ENCODE data around the gene SNTA1. TPM values are rescaled to one million over a fixed set of nuclear protein-coding genes. Genes with fewer than 3 reads are reported as not detected.

The SNTA1 gene
- total RNA-seq, 2 experiments from 2014 or later = 36.6 to 44.8 TPM

DNA sequence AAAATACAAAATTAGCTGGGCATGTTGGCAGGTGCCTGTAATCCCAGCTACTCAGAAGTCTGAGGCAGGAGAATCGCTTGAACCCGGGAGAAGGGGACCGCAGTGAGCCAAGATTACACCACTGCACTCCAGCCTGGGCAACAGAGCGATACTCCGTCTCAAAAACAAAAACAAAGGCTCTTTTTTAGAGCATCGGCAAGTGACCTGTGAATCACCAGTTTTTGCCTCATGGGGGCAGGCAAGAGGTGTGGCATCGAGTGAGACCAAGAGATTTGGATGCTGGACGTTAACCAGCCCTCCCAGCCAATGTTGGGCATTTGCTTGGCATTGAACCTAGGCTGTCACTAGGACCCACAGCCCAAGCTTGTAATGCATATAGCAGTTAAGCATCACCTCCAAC lies 27.6 kb downstream of the SNTA1 start:
- Histone ChIP-seq H3K4me1 (ENCODE audit: insufficient read depth, low read length, poor library complexity, severe bottlenecking) (peaks cover 15% of the 10 kb centered on the region), H4K20me1 (ENCODE audit: insufficient read depth, low read length) (no peaks in the 10 kb centered on the region), H3K27ac (ENCODE audit: low read depth, low read length, poor library complexity, severe bottlenecking) (no peak overlapping the region), H3K9me3 (ENCODE audit: low read length) (no peaks in the 10 kb centered on the region), H3K79me2 (ENCODE audit: insufficient read depth, low read depth, low read length) (no peaks in the 10 kb centered on the region), H3K4me3 (ENCODE audit: low read depth, low read length, poor library complexity, severe bottlenecking) (no peak overlapping the region), H3K4me2 (ENCODE audit: low read length) (no peak overlapping the region), H2AFZ (ENCODE audit: low read length) (no peak overlapping the region), H3K36me3 (ENCODE audit: insufficient read depth, low read length) (peaks cover 71% of the 10 kb centered on the region), H3K9me2 (ENCODE audit: insufficient read depth, low read length) (no peaks in the 10 kb centered on the region)
- CTCF ChIA-PET (ENCODE audit: unreplicated experiment) = no interaction called here
- no TSS peak for BruUV-seq (replicated peaks)
- peak; percentile 73 for TF ChIP-seq CTCF (conservative IDR thresholded peaks at IDR 0.05; ENCODE audit: low read length)
- no peak for TF ChIP-seq EZH2phosphoT487 (IDR thresholded peaks at IDR 0.05; ENCODE audit: borderline replicate concordance, low read depth, low read length)
- POLR2A ChIA-PET = no interaction called here
- intact Hi-C loops (cut with micrococcal nuclease; ENCODE audit: unreplicated experiment) = loop anchor here (2.0 kb wide), 1 partner anchor 27 kb away; the partner anchor contains the start of gene SNTA1
- peak; percentile 62 for DNase-seq (ENCODE audit: low spot score)

DNA sequence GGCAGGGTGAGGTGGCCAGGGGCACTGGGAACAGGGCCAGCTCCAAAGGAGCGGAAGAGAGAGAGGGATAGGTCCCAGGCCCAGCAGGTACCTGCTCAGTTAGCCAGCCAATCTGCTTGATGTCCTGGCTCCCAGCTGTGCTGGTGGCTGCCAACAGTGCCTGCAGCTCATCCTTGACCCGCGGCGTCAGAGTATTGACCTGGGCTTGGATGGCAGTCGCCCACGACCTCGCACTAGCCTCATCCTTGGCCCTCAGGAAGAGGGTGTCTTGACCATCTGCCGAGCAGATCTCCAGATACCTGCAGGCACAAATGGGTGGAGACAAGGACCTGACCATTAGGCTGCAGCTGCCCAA lies 31.1 kb downstream of the SNTA1 start:
- no peak overlapping the region for H3K27ac ChIP-seq (ENCODE audit: low read depth, low read length, poor library complexity, severe bottlenecking)
- no peak overlapping the region for H3K4me2 ChIP-seq (ENCODE audit: low read length)
- peaks cover 83% of the 10 kb centered on the region for H3K36me3 ChIP-seq (ENCODE audit: insufficient read depth, low read length)
- peaks cover 49% of the 10 kb centered on the region for H3K4me1 ChIP-seq (ENCODE audit: insufficient read depth, low read length, poor library complexity, severe bottlenecking)
- ChIA-PET POLR2A (no interaction called here), CTCF (ENCODE audit: unreplicated experiment) (interaction anchor here (1.5 kb wide), 1 partner anchor 33 kb away, joined by 4 read pairs; no protein-coding TSS in a partner anchor)
- H4K20me1 ChIP-seq (ENCODE audit: insufficient read depth, low read length) = no peaks in the 10 kb centered on the region
- TF ChIP-seq CTCF (conservative IDR thresholded peaks at IDR 0.05; ENCODE audit: low read length) (no peak), EZH2phosphoT487 (IDR thresholded peaks at IDR 0.05; ENCODE audit: borderline replicate concordance, low read depth, low read length) (no peak)
- no peaks in the 10 kb centered on the region for H3K9me3 ChIP-seq (ENCODE audit: low read length)
- intact Hi-C loops (cut with micrococcal nuclease; ENCODE audit: unreplicated experiment) = no loop called here
- BruUV-seq (replicated peaks) = no TSS peak
- H3K79me2 ChIP-seq (ENCODE audit: insufficient read depth, low read depth, low read length) = peaks cover 12% of the 10 kb centered on the region; the same call in 1 of the 2 replicates
- no peak overlapping the region for H2AFZ ChIP-seq (ENCODE audit: low read length)
- H3K4me3 ChIP-seq (ENCODE audit: low read depth, low read length, poor library complexity, severe bottlenecking) = no peak overlapping the region
- no peaks in the 10 kb centered on the region for H3K9me2 ChIP-seq (ENCODE audit: insufficient read depth, low read length)
- no peak for DNase-seq (ENCODE audit: low spot score)

GRCh38 chr20:33411711-33412483 lies 31.7 kb downstream of the SNTA1 start:
- H3K9me3 ChIP-seq (ENCODE audit: low read length) = no peaks in the 10 kb centered on the region
- H3K9me2 ChIP-seq (ENCODE audit: insufficient read depth, low read length) = no peaks in the 10 kb centered on the region
- H3K27ac ChIP-seq (ENCODE audit: low read depth, low read length, poor library complexity, severe bottlenecking) = peak overlapping the region; percentile 22
- ChIA-PET POLR2A (interaction anchor here (0.8 to 1.2 kb wide), 2 partner anchors 12 to 29 kb away, joined by 3 read pairs; no protein-coding TSS in a partner anchor), CTCF (ENCODE audit: unreplicated experiment) (interaction anchor here (0.6 to 1.5 kb wide), 3 partner anchors 23 to 125 kb away, joined by 3 to 4 read pairs (median 3); no protein-coding TSS in a partner anchor)
- no peak overlapping the region for H3K4me3 ChIP-seq (ENCODE audit: low read depth, low read length, poor library complexity, severe bottlenecking)
- TF ChIP-seq CTCF (conservative IDR thresholded peaks at IDR 0.05; ENCODE audit: low read length) = no peak
- no peak for TF ChIP-seq EZH2phosphoT487 (IDR thresholded peaks at IDR 0.05; ENCODE audit: borderline replicate concordance, low read depth, low read length)
- peaks cover 83% of the 10 kb centered on the region for H3K36me3 ChIP-seq (ENCODE audit: insufficient read depth, low read length)
- intact Hi-C loops (cut with micrococcal nuclease; ENCODE audit: unreplicated experiment) = no loop called here
- H4K20me1 ChIP-seq (ENCODE audit: insufficient read depth, low read length) = no peaks in the 10 kb centered on the region
- H3K4me2 ChIP-seq (ENCODE audit: low read length) = no peak overlapping the region
- no TSS peak for BruUV-seq (replicated peaks)
- DNase-seq (ENCODE audit: low spot score) = no peak
- peaks cover 17% of the 10 kb centered on the region; the same call in 1 of the 2 replicates for H3K79me2 ChIP-seq (ENCODE audit: insufficient read depth, low read depth, low read length)
- H3K4me1 ChIP-seq (ENCODE audit: insufficient read depth, low read length, poor library complexity, severe bottlenecking) = peaks cover 55% of the 10 kb centered on the region
- H2AFZ ChIP-seq (ENCODE audit: low read length) = no peak overlapping the region

Measured in OCI-LY7 (cell line).